SK-N-SH (cell line): Measurements from ENCODE around the gene ASH1L. TPM values are rescaled to one million over a fixed set of nuclear protein-coding genes. Genes with fewer than 3 reads are reported as not detected.

Experiments used
- CTCF ChIA-PET: fragments of 300-600, 350-600 bp; formaldehyde crosslinking; extraction: SDS; loops from one replicate; lab custom pipeline; 2021; lab: Yijun Ruan, JAX
- POLR2A ChIA-PET: fragments of 350-600 bp; sonication (Branson Sonifier 250); formaldehyde crosslinking; extraction: SDS; loops from one replicate; lab custom pipeline; 2020; ENCODE audit warnings: antibody characterized with exemption, inconsistent platforms; lab: Yijun Ruan, JAX
- DNase-seq: peaks from one replicate; pipeline ENCODE4 v3.0.0; 2012
- H2AFZ ChIP-seq: fragments of 200-600 bp; sonication (generic); 2 replicates; pipeline ENCODE4 v1.8.1; 2016; ENCODE audit warnings: antibody characterized with exemption, mild to moderate bottlenecking, low read depth
- H3F3A ChIP-seq: fragments of 200-600 bp; sonication (generic); replicated peaks from 2 replicates; pipeline ENCODE3; 2016; ENCODE audit warnings: antibody characterized with exemption, mild to moderate bottlenecking; ENCODE audit not compliant: insufficient read depth
- H3K27ac ChIP-seq, 2 experiments: fragments of 200-500 bp in 1 of 2; fragments of 200-600 bp in 1 of 2; sonication (Bioruptor generic) in 1 of 2; sonication (generic), shearing (Covaris generic) in 1 of 2; 2 replicates each; pipeline versions ENCODE4 v1.5.1 to v1.6.1; 2014 to 2016; ENCODE audit warnings: low read depth in 2 of 2, inconsistent platforms in 1 of 2, low read length in 1 of 2, mild to moderate bottlenecking in 1 of 2, mixed read lengths in 1 of 2
- H3K27me3 ChIP-seq: fragments of 200-600 bp; sonication (generic), shearing (Covaris generic); 2 replicates; pipeline ENCODE4 v1.6.1; 2016; ENCODE audit warnings: mixed run types; ENCODE audit not compliant: insufficient read depth
- H3K36me3 ChIP-seq, 2 experiments: fragments of 200-500 bp in 1 of 2; fragments of 200-600 bp in 1 of 2; sonication (Bioruptor generic) in 1 of 2; sonication (generic) in 1 of 2; replicated peaks in 1 of 2; 2 replicates each; pipeline versions ENCODE3 to v1.5.1; 2014 to 2016; ENCODE audit warnings: low read length in 1 of 2, mild to moderate bottlenecking in 1 of 2; ENCODE audit not compliant: insufficient read depth in 2 of 2, control insufficient read depth in 1 of 2
- H3K4me1 ChIP-seq, 2 experiments: fragments of 200-500 bp in 1 of 2; fragments of 200-600 bp in 1 of 2; sonication (Bioruptor generic) in 1 of 2; sonication (generic), shearing (Covaris generic) in 1 of 2; 2 replicates each; pipeline versions ENCODE4 v1.5.1 to v1.6.1; 2014 to 2016; ENCODE audit warnings: low read depth in 1 of 2, low read length in 1 of 2, mixed run types in 1 of 2; ENCODE audit not compliant: insufficient read depth in 2 of 2, control insufficient read depth in 1 of 2
- H3K4me2 ChIP-seq: fragments of 200-600 bp; sonication (generic), shearing (Covaris generic); 2 replicates; pipeline ENCODE4 v1.6.1; 2017; ENCODE audit warnings: mixed run types
- H3K4me3 ChIP-seq, 2 experiments: fragments of 200-500 bp in 1 of 2; fragments of 200-600 bp in 1 of 2; sonication (Bioruptor generic) in 1 of 2; sonication (generic), shearing (Covaris generic) in 1 of 2; 2 replicates each; pipeline versions ENCODE4 v1.5.1 to v1.8.1; 2014 to 2016; ENCODE audit warnings: low read depth in 2 of 2, inconsistent platforms in 1 of 2, low read length in 1 of 2, mild to moderate bottlenecking in 1 of 2, mixed read lengths in 1 of 2, moderate library complexity in 1 of 2
- H3K79me2 ChIP-seq: fragments of 200-600 bp; sonication (generic); 2 replicates; pipeline ENCODE4 v1.8.1; 2017; ENCODE audit warnings: mild to moderate bottlenecking; ENCODE audit not compliant: insufficient read depth
- H3K9ac ChIP-seq: fragments of 200-600 bp; sonication (generic); 2 replicates; pipeline ENCODE4 v1.6.1; 2017; ENCODE audit warnings: mixed run types
- H3K9me2 ChIP-seq: fragments of 200-600 bp; sonication (generic); 2 replicates; pipeline ENCODE4 v1.6.1; 2017; ENCODE audit warnings: mixed run types
- H3K9me3 ChIP-seq: fragments of 200-600 bp; sonication (generic); 2 replicates; pipeline ENCODE4 v1.6.1; 2017; ENCODE audit warnings: mixed run types, mild to moderate bottlenecking, moderate library complexity
- H4K20me1 ChIP-seq: fragments of 200-600 bp; sonication (generic); 2 replicates; pipeline ENCODE4 v1.6.1; 2017; ENCODE audit warnings: mild to moderate bottlenecking, mixed run types; ENCODE audit not compliant: insufficient read depth
- CHD2 ChIP-seq: fragments of 150-350 bp; IDR thresholded peaks from 2 replicates; pipeline ENCODE4 v1.6.1; 2018; ENCODE audit warnings: low read length; ENCODE audit not compliant: partially characterized antibody
- EP300 ChIP-seq, 2 experiments: IDR thresholded peaks; 2 replicates each; pipeline versions ENCODE4 v1.4.0 to v1.6.1; 2012; ENCODE audit warnings: borderline replicate concordance in 1 of 2, low read depth in 1 of 2, low read length in 1 of 2
- EZH2phosphoT487 ChIP-seq: fragments of 200-600 bp; sonication (generic); IDR thresholded peaks from 2 replicates; pipeline ENCODE4 v1.6.1; 2017; ENCODE audit warnings: low read depth, mixed run types, mild to moderate bottlenecking, antibody characterized with exemption, moderate library complexity, borderline replicate concordance
- FOXJ3 ChIP-seq: sonication (generic); formaldehyde crosslinking; IDR thresholded peaks from 2 replicates; pipeline ENCODE4 v1.5.1; 2020; ENCODE audit warnings: mild to moderate bottlenecking, missing genetic modification reagents
- FOXM1 ChIP-seq: IDR thresholded peaks from 2 replicates; pipeline ENCODE4 v1.4.0; 2012; ENCODE audit warnings: low read depth, mild to moderate bottlenecking
- JUND ChIP-seq: IDR thresholded peaks from 2 replicates; pipeline ENCODE4 v1.4.0; 2012
- NFIC ChIP-seq: IDR thresholded peaks from 2 replicates; pipeline ENCODE4 v1.4.0; 2012; ENCODE audit warnings: borderline replicate concordance
- POLR2AphosphoS5 ChIP-seq: IDR thresholded peaks from 2 replicates; pipeline ENCODE4 v1.6.1; 2012; ENCODE audit warnings: low read depth, low read length
- TCF12 ChIP-seq: IDR thresholded peaks from 2 replicates; pipeline ENCODE4 v1.4.0; 2012
- YY1 ChIP-seq: IDR thresholded peaks from 2 replicates; pipeline ENCODE4 v1.4.0; 2012; ENCODE audit warnings: low read depth, mild to moderate bottlenecking
- WGBS: methylation state at CpG from one replicate; pipeline ENCODE4 v1.1.6; 2017; ENCODE audit warnings: low lambda C conversion rate; 5-methylcytosine and 5-hydroxymethylcytosine counted together
- polyA plus RNA-seq, 3 experiments: library from polyadenylated mRNA; depleted of rRNA; stranded (reverse); fragments of >200 nt; gene quantifications; 2 replicates each; pipeline ENCODE4 v1.2.3, GENCODE V29; 2012
- TF ChIP-seq, protein P1 (sequence below): IDR thresholded peaks from 2 replicates; pipeline ENCODE4 v1.6.1; 2012; ENCODE audit warnings: mild to moderate bottlenecking, low read depth, low read length, moderate library complexity

Gene ASH1L
- polyA plus RNA-seq, 1 of the 3 experiments (the other 2 are of a cell fraction): 13.4 TPM

DNA sequence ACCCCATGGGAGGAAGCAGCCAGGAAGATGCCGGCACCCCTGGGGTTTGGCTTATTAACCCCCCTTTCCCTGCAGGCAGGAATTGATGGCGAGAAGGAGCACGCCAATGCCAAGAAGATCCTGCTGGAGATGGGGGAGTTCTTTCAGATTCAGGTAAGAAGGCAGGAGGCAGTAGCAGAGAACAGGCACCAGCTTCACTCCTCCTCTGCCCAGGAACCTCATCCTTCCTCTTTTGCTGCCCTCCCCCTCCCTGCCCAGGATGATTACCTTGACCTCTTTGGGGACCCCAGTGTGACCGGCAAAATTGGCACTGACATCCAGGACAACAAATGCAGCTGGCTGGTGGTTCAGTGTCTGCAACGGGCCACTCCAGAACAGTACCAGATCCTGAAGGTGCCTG is 243.1 kb downstream of the ASH1L start (continued):
- TF ChIP-seq, protein P1, sequence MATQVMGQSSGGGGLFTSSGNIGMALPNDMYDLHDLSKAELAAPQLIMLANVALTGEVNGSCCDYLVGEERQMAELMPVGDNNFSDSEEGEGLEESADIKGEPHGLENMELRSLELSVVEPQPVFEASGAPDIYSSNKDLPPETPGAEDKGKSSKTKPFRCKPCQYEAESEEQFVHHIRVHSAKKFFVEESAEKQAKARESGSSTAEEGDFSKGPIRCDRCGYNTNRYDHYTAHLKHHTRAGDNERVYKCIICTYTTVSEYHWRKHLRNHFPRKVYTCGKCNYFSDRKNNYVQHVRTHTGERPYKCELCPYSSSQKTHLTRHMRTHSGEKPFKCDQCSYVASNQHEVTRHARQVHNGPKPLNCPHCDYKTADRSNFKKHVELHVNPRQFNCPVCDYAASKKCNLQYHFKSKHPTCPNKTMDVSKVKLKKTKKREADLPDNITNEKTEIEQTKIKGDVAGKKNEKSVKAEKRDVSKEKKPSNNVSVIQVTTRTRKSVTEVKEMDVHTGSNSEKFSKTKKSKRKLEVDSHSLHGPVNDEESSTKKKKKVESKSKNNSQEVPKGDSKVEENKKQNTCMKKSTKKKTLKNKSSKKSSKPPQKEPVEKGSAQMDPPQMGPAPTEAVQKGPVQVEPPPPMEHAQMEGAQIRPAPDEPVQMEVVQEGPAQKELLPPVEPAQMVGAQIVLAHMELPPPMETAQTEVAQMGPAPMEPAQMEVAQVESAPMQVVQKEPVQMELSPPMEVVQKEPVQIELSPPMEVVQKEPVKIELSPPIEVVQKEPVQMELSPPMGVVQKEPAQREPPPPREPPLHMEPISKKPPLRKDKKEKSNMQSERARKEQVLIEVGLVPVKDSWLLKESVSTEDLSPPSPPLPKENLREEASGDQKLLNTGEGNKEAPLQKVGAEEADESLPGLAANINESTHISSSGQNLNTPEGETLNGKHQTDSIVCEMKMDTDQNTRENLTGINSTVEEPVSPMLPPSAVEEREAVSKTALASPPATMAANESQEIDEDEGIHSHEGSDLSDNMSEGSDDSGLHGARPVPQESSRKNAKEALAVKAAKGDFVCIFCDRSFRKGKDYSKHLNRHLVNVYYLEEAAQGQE: no peak
- TF ChIP-seq EZH2phosphoT487: no peak
- no peak for TF ChIP-seq FOXJ3

DNA sequence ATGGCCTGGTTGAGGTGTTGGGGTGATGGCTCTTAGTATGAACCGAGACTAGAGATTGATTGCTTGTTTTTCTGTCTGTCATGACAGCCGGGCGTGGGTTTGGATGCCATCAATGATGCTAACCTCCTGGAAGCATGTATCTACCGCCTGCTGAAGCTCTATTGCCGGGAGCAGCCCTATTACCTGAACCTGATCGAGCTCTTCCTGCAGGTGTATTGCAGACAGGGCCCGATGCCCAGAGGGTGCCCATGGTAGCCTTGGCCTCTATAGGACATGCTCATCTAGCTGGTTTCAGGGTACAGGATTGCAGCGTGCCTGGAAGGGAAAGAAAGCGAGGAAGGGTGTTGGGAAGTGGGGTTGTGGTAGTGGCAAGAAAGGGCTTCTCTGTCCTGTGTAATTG is 244.5 kb downstream of the ASH1L start:
- no peaks in the 10 kb centered on the region for H3K9me3 ChIP-seq
- H3F3A ChIP-seq: peaks cover 28% of the 10 kb centered on the region
- H3K79me2 ChIP-seq: peaks cover 18% of the 10 kb centered on the region; the same call in 1 of the 2 replicates
- 99% methylated on average over 9 of the region's 9 CpGs for WGBS
- H3K36me3 ChIP-seq: peaks cover 12 to 14% of the 10 kb centered on the region in 2 experiments
- peaks cover 12 to 24% of the 10 kb centered on the region in 2 experiments for H3K4me1 ChIP-seq
- CTCF ChIA-PET: interaction anchor here (0.7 to 1.8 kb wide), 2 partner anchors 63 to 68 kb away, joined by 3 to 6 read pairs; no protein-coding TSS in a partner anchor
- TF ChIP-seq FOXM1 (no peak), NFIC (no peak), POLR2AphosphoS5 (no peak; the same call in 1 of the 2 replicates), JUND (no peak), EP300 (IDR thresholded peaks at IDR 0.05; ENCODE audit: borderline replicate concordance in 1 of 2, low read depth in 1 of 2, low read length in 1 of 2) (no peak), YY1 (no peak), FOXJ3 (no peak), TCF12 (no peak)
- TF ChIP-seq, all 33 proteins: peak for 0
- no peaks in the 10 kb centered on the region for H3K27me3 ChIP-seq
- H3K4me3 ChIP-seq: no peak overlapping the region
- no peak for DNase-seq
- POLR2A ChIA-PET: no interaction called here
- no peaks in the 10 kb centered on the region for H3K9me2 ChIP-seq
- no peaks in the 10 kb centered on the region for H4K20me1 ChIP-seq
- no peak overlapping the region for H3K27ac ChIP-seq
- H3K9ac ChIP-seq: no peak overlapping the region
- no peak overlapping the region for H3K4me2 ChIP-seq
- H2AFZ ChIP-seq: no peak overlapping the region

DNA sequence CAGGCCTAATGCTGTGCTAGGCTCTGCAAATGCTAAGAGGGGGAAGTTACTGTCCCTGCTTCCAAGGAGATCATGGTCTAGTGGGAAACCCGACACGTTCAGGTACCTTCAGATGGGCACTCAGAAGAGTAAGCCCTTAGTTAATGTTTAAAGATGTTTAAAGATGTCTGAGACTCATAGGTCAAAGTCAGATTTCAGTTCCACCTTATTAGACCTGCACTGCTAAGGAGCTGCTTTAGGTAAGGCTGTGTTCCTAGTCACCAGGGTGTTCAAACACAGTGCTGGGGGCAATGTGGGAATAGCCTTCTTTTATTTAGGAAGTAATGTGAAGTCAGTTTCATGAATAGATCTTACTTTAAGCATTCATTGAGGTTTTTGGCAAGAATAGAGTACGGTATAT is 245.7 kb downstream of the ASH1L start:
- H3K9me3 ChIP-seq: no peaks in the 10 kb centered on the region
- no peak overlapping the region for H3K9ac ChIP-seq
- H3F3A ChIP-seq: peaks cover 23% of the 10 kb centered on the region
- H3K36me3 ChIP-seq: peaks cover 13 to 19% of the 10 kb centered on the region in 2 experiments
- H3K9me2 ChIP-seq: no peaks in the 10 kb centered on the region
- H3K27ac ChIP-seq: no peak overlapping the region
- H3K4me3 ChIP-seq: no peak overlapping the region
- no peaks in the 10 kb centered on the region for H4K20me1 ChIP-seq
- DNase-seq: no peak
- no peaks in the 10 kb centered on the region for H3K27me3 ChIP-seq
- TF ChIP-seq CHD2: no peak
- H3K4me1 ChIP-seq: peaks cover 7 to 19% of the 10 kb centered on the region in 2 experiments; a peak in 3 of 4 replicates
- H3K79me2 ChIP-seq: peaks cover 12% of the 10 kb centered on the region; the same call in 1 of the 2 replicates
- H3K4me2 ChIP-seq: no peak overlapping the region
- H2AFZ ChIP-seq: no peak overlapping the region
- 88% methylated on average over 3 of the region's 3 CpGs for WGBS
- POLR2A ChIA-PET: interaction anchor here (1.1 kb wide), 1 partner anchor 55 kb away, joined by 4 read pairs; the partner anchor contains the start of gene SCAMP3
- CTCF ChIA-PET: interaction anchor here (0.9 to 1.8 kb wide), 4 partner anchors 66 to 255 kb away, joined by 3 to 6 read pairs (median 3); no protein-coding TSS in a partner anchor
